Nephron (organoid): Measurements from ENCODE around the gene EEF1AKMT3.

Experiments
- H3K27ac Mint-ChIP-seq, 3 experiments: 2 replicates each; pipeline ENCODE4 v1.8.0; 2020; ENCODE audit warnings: mixed read lengths in 3 of 3, mild to moderate bottlenecking in 2 of 3, moderate library complexity in 1 of 3
- H3K27me3 Mint-ChIP-seq: 2 replicates; pipeline ENCODE4 v1.8.0; 2021; ENCODE audit warnings: low read depth, mild to moderate bottlenecking, moderate library complexity, mixed read lengths
- H3K36me3 Mint-ChIP-seq: 2 replicates; pipeline ENCODE4 v1.8.0; 2020; ENCODE audit warnings: low read depth, mixed read lengths
- H3K4me1 Mint-ChIP-seq: 2 replicates; pipeline ENCODE4 v1.8.0; 2020; ENCODE audit warnings: mixed read lengths
- H3K4me3 Mint-ChIP-seq, 3 experiments: 2 replicates each; pipeline ENCODE4 v1.8.0; 2020; ENCODE audit warnings: mild to moderate bottlenecking in 3 of 3, mixed read lengths in 3 of 3, moderate library complexity in 2 of 3
- H3K9me3 Mint-ChIP-seq: 2 replicates; pipeline ENCODE4 v1.8.0; 2020; ENCODE audit warnings: mixed read lengths
- CTCF ChIP-seq, 3 experiments: fragments of 200-600 bp; sonication (generic); IDR thresholded peaks; one replicate each; pipeline ENCODE4 v1.5.0; 2021; ENCODE audit warnings: antibody characterized with exemption in 3 of 3; ENCODE audit not compliant: unreplicated experiment in 3 of 3

The EEF1AKMT3 gene

GRCh38 chr12:57745485-57745881 is 26.9 kb upstream of the EEF1AKMT3 start:
- peak overlapping the region; percentile 90 to 98 (median 94) for H3K27ac Mint-ChIP-seq
- H3K4me3 Mint-ChIP-seq = peak overlapping the region; percentile 87 to 89 (median 88)
- no peak for TF ChIP-seq CTCF (IDR thresholded peaks at IDR 0.05; ENCODE audit: unreplicated experiment in 3 of 3)

GRCh38 chr12:57746025-57746424 is 26.4 kb upstream of the EEF1AKMT3 start:
- TF ChIP-seq CTCF (IDR thresholded peaks at IDR 0.05; ENCODE audit: unreplicated experiment in 3 of 3) = no peak
- Mint-ChIP-seq H3K36me3 (peaks cover 47% of the 10 kb centered on the region), H3K4me3 (peak overlapping the region; percentile 87 to 89 (median 88)), H3K4me1 (peaks cover 15% of the 10 kb centered on the region), H3K27me3 (peaks cover 17% of the 10 kb centered on the region), H3K9me3 (no peaks in the 10 kb centered on the region), H3K27ac (peak overlapping the region; percentile 90 to 98 (median 94))

More at GRCh38 chr12:57745485-57745881, 26.9 kb upstream of the EEF1AKMT3 start:
- peaks cover 14% of the 10 kb centered on the region for H3K4me1 Mint-ChIP-seq
- peaks cover 42% of the 10 kb centered on the region for H3K36me3 Mint-ChIP-seq
- peaks cover 22% of the 10 kb centered on the region for H3K27me3 Mint-ChIP-seq
- no peaks in the 10 kb centered on the region for H3K9me3 Mint-ChIP-seq

GRCh38 chr12:57749061-57749460 is 23.4 kb upstream of the EEF1AKMT3 start:
- Mint-ChIP-seq H3K27ac (no peak overlapping the region), H3K4me3 (peak overlapping the region; percentile 23 to 51 (median 48)), H3K27me3 (peaks cover 16% of the 10 kb centered on the region), H3K4me1 (peaks cover 43% of the 10 kb centered on the region), H3K36me3 (peaks cover 57% of the 10 kb centered on the region), H3K9me3 (no peaks in the 10 kb centered on the region)
- no peak for TF ChIP-seq CTCF (IDR thresholded peaks at IDR 0.05; ENCODE audit: unreplicated experiment in 3 of 3)

- H3K9me3 Mint-ChIP-seq = no peaks in the 10 kb centered on the region
- no peak for TF ChIP-seq CTCF (IDR thresholded peaks at IDR 0.05; ENCODE audit: unreplicated experiment in 3 of 3)
- H3K27me3 Mint-ChIP-seq = peaks cover 23% of the 10 kb centered on the region
- H3K4me3 Mint-ChIP-seq = peak overlapping the region; percentile 98 to 99 (median 99)
- peaks cover 43% of the 10 kb centered on the region for H3K4me1 Mint-ChIP-seq
- H3K36me3 Mint-ChIP-seq = peaks cover 54% of the 10 kb centered on the region
- H3K27ac Mint-ChIP-seq = peak overlapping the region; percentile 87 to 97 (median 97)
Measured at GRCh38 chr12:57750561-57751431, 21.6 kb upstream of the EEF1AKMT3 start.

GRCh38 chr12:57751432-57751787 is 21.0 kb upstream of the EEF1AKMT3 start:
- Mint-ChIP-seq H3K36me3 (peaks cover 48% of the 10 kb centered on the region), H3K4me3 (peak overlapping the region; percentile 98 to 99 (median 99)), H3K9me3 (no peaks in the 10 kb centered on the region), H3K4me1 (peaks cover 41% of the 10 kb centered on the region), H3K27me3 (peaks cover 29% of the 10 kb centered on the region), H3K27ac (peak overlapping the region; percentile 87 to 97 (median 97))
- TF ChIP-seq CTCF (IDR thresholded peaks at IDR 0.05; ENCODE audit: unreplicated experiment in 3 of 3) = no peak
